ENCODE data around the gene NCAM2. TPM values are rescaled to one million over a fixed set of nuclear protein-coding genes. Genes with fewer than 3 reads are reported as not detected.
A peak's percentile ranks its signal among the peaks of the same experiment; 100 is the strongest.

The NCAM2 gene
- 0.53 TPM for total RNA-seq

GRCh38 chr21:20997636-20998455 lies at the start of gene NCAM2:
NCAM2 (plus strand) TSS chr21:20998409.
- DNase-seq (ENCODE audit: low spot score) = peak; percentile 51
- ATAC-seq = peak; percentile 88

DNA sequence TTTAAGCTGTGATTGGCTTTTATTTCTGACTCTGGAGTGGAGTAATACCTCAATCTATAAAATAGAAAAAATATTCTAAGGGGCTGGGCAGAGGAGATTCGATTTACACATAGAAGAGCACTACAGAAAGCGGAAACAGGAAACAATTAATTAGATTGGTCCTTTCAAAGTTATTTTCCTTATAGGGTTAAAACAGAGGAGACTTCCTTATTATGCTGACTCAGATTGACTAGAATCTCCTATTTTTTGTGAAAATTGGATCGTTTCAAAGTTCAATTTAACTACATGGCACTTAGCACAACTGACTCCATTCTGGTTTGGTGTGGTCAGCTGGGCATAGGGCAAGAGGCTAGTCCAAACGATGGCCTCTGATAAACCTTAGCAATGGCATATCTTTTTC lies 48.3 kb upstream of the NCAM2 start:
- ATAC-seq (no peak), DNase-seq (ENCODE audit: low spot score) (no peak)

- ATAC-seq = no peak
Observed at GRCh38 chr21:20965816-20966215, 32.4 kb upstream of the NCAM2 start.

DNA sequence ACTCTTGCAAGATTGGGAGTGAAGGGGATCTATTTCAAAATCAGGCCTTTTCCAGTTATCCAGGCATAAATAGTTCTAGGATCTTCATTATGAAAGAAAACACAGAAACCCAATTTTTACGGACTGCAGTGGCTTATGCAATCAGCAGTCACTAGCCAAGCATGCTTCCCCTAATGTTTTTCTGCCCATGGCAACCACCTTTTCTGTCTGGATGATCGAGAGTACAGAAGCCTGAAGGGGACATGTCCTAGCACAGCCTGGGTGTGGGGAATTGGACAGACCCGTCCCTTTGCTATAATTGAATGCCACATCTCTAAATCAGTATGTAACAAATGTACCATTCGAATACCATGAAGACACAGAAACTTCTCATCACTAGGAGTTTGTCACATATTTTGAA lies 29.8 kb upstream of the NCAM2 start:
- DNase-seq (ENCODE audit: low spot score) = no peak
- ATAC-seq = no peak

More at GRCh38 chr21:20965816-20966215, 32.4 kb upstream of the NCAM2 start:
- DNase-seq (ENCODE audit: low spot score) = no peak

DNA sequence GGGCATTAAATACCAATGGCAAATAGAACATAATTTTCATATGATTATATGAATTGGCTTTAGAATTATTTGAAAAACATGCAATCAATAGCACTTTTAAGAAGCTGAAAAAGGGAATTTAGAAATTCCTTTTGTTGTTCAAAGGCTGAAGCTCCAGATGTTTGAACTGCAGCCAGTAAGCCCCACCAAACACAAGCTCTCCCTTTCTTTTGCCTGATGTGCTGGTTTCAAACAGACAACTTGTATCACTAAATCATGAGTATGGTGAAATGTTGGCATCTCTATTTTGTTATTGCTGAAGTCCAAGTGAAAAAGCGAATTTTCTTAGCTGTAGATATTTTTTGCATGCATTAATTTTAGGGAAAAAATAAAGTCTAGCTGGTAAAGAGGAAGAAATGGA lies 27.5 kb upstream of the NCAM2 start:
- ATAC-seq = no peak
- no peak for DNase-seq (ENCODE audit: low spot score)

GRCh38 chr21:20971296-20971921 lies 26.8 kb upstream of the NCAM2 start:
- DNase-seq (ENCODE audit: low spot score) = no peak

GRCh38 chr21:20994790-20995189 lies 3.4 kb upstream of the NCAM2 start:
- DNase-seq (ENCODE audit: low spot score) = no peak
- ATAC-seq = no peak

More at GRCh38 chr21:20971296-20971921, 26.8 kb upstream of the NCAM2 start:
- peak; percentile 60 for ATAC-seq

- no peak for DNase-seq (ENCODE audit: low spot score)
- no peak for ATAC-seq
Observed at GRCh38 chr21:20996421-20997310, 1.5 kb upstream of the NCAM2 start.

GRCh38 chr21:20997311-20997635 lies 936 bp upstream of the NCAM2 start:
- peak; percentile 11 for ATAC-seq

DNA sequence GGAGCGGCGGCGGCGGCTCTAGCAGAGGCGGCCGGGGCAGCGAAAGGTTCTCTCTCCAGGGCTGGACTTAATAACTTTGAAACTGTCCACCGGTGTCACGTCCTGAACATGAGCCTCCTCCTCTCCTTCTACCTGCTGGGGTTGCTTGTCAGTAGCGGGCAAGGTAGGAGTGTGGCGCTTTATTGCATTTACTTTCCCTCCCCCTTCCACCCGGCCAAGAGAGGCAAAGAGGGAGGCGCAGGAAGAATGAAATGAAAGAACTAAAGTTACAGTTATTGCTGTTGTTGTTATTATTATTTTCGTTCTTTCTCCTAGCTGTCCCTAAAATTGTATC lies 214 bp downstream of the NCAM2 start:
- no peak for ATAC-seq
- DNase-seq (ENCODE audit: low spot score) = no peak

More at GRCh38 chr21:20997311-20997635, 936 bp upstream of the NCAM2 start:
- DNase-seq (ENCODE audit: low spot score) = no peak

GRCh38 chr21:20998886-20999285 lies 677 bp downstream of the NCAM2 start:
- no peak for ATAC-seq
- no peak for DNase-seq (ENCODE audit: low spot score)

- DNase-seq (ENCODE audit: low spot score) (no peak), ATAC-seq (peak; percentile 62)
Observed at GRCh38 chr21:20999659-21000058, 1.4 kb downstream of the NCAM2 start.

DNA sequence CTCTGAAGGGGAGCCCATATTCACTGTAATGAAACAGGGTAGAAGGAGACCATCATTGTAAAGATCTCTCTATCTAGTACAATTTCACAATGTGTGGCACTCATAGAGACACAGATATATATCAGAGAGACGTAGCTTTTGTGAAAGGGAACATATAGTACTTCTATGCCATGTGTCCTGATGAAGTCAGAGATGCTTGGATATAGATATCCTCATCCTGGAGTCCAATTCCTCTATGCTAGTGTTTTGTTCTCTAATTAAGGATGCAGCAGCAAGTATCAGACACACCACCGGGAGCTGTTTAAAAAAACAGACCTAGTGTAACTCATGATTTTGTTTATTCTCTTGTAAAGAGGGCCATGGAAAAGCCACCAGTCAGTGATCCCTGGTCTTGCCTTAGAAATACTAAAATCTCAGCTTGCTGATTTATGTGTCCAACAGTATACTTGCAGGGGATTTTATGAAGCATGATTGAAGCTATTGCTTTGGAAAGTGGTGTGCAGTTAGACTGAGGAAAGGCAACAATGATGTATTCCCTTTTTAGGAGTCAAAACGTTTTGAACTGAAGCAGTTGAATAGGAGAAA lies 2.5 kb downstream of the NCAM2 start:
- DNase-seq (ENCODE audit: low spot score) (no peak), ATAC-seq (no peak)

DNA sequence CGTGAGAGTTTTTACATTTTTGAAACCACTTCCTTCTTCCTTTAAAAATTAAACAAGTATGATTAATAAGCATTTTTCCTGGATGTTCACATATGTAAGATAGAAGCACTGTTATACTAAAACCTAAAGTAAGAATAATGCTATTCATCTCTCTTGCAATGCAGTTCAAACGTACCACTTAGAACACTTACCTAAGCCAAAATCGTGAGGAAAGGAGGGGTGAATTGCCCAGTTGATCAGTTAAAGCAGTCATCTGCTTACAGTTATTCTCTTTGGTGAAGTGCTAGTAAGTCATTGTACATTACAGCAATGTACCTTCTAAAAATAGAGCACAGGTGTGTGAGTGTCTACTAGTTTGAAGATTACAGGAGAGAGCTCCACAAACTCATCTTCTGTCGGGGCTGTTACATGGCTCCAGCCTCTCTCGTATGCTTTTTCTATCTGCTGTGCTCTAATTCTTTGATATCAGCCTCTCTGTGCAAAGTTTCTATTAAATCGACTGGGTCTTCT lies 3.4 kb downstream of the NCAM2 start:
- DNase-seq (ENCODE audit: low spot score) (no peak), ATAC-seq (no peak)

- ATAC-seq = no peak
Observed at GRCh38 chr21:21002153-21002552, 3.9 kb downstream of the NCAM2 start.

GRCh38 chr21:21003701-21004100 lies 5.5 kb downstream of the NCAM2 start:
- no peak for ATAC-seq
- DNase-seq (ENCODE audit: low spot score) = no peak

More at GRCh38 chr21:21002153-21002552, 3.9 kb downstream of the NCAM2 start:
- no peak for DNase-seq (ENCODE audit: low spot score)

DNA sequence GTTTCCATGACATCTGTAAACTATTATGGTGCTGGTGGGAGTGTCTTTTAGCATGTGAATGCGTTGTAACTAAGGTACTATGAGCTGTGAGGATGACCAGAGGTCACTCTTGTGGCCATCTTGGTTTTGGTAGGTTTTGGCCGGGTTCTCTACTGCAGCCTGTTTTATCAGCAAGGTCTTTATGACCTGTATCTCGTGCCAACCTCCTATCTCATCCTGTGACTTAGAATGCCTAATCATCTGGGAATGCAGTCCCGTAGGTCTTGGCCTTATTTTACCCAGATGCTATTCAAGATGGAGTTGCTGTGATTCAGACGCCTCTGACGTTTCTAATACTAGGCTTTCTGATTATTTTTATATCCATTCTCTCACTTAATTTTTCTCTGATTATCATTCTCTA lies 9.4 kb downstream of the NCAM2 start:
- DNase-seq (ENCODE audit: low spot score) (no peak), ATAC-seq (no peak)

GRCh38 chr21:21010228-21010627 lies 12.0 kb downstream of the NCAM2 start:
- no peak for ATAC-seq
- DNase-seq (ENCODE audit: low spot score) = no peak

GRCh38 chr21:21010698-21011097 lies 12.5 kb downstream of the NCAM2 start:
- DNase-seq (ENCODE audit: low spot score) = no peak
- ATAC-seq = no peak

GRCh38 chr21:21018821-21019220 lies 20.6 kb downstream of the NCAM2 start:
- ATAC-seq (no peak), DNase-seq (ENCODE audit: low spot score) (no peak)

DNA sequence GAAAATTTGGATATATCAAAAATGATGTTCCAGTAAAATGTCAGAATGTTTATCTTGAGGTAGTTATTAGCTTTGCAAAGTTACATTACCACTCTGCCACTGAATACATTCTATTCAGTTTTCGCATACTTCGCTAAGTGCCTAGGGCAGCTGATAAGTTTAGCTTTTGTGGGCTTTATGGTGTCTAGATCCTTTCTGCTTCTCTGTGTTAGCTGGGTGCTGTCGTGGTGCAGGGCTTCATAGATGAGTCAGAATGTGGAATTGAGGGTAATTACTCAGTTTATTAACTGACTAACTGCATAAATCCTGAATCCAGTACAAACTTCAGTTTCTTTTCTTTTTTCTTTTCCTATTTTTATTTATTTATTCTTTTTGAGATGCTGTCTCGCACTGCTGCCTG lies 21.5 kb downstream of the NCAM2 start:
- ATAC-seq = no peak
- no peak for DNase-seq (ENCODE audit: low spot score)

Measured in left lobe of liver (tissue), 2 donors.